ENCODE measurements around the gene PSMD2. TPM values are rescaled to one million over a fixed set of nuclear protein-coding genes. Genes with fewer than 3 reads are reported as not detected.

PSMD2 gene
- polyA plus RNA-seq, 4 donors: 104 to 149 (median 122) TPM

- H3K27ac ChIP-seq (ENCODE audit: low read depth in 1 of 3, low read length in 2 of 3): no peak overlapping the region
- peaks cover 0 to 70% (median 3%) of the 10 kb centered on the region in 3 donors for H3K36me3 ChIP-seq (ENCODE audit: control insufficient read depth in 3 of 3, insufficient read depth in 2 of 3, low read depth in 1 of 3, low read length in 3 of 3)
- H3K9me3 ChIP-seq (ENCODE audit: control insufficient read depth in 2 of 2, insufficient read depth in 1 of 2, low read depth in 1 of 2, low read length in 1 of 2): no peaks in the 10 kb centered on the region
- FAIRE-seq (no peak), DNase-seq (no peak)
- H3K4me3 ChIP-seq (ENCODE audit: low read depth in 1 of 3, low read length in 3 of 3): no peak overlapping the region
- H3K4me1 ChIP-seq (ENCODE audit: control insufficient read depth in 3 of 3, insufficient read depth in 2 of 3, low read depth in 1 of 3, low read length in 2 of 3): peaks cover 0 to 15% (median 3%) of the 10 kb centered on the region in 3 donors
- H3K27me3 ChIP-seq (ENCODE audit: control insufficient read depth in 3 of 3, insufficient read depth in 3 of 3, low read length in 3 of 3): no peaks in the 10 kb centered on the region
- 88 to 93% (median 90%) methylated on average over 22 to 24 of the region's 24 CpGs for WGBS, 3 donors
Measured at GRCh38 chr3:184344579-184345316, 45.7 kb downstream of the PSMD2 start.

DNA sequence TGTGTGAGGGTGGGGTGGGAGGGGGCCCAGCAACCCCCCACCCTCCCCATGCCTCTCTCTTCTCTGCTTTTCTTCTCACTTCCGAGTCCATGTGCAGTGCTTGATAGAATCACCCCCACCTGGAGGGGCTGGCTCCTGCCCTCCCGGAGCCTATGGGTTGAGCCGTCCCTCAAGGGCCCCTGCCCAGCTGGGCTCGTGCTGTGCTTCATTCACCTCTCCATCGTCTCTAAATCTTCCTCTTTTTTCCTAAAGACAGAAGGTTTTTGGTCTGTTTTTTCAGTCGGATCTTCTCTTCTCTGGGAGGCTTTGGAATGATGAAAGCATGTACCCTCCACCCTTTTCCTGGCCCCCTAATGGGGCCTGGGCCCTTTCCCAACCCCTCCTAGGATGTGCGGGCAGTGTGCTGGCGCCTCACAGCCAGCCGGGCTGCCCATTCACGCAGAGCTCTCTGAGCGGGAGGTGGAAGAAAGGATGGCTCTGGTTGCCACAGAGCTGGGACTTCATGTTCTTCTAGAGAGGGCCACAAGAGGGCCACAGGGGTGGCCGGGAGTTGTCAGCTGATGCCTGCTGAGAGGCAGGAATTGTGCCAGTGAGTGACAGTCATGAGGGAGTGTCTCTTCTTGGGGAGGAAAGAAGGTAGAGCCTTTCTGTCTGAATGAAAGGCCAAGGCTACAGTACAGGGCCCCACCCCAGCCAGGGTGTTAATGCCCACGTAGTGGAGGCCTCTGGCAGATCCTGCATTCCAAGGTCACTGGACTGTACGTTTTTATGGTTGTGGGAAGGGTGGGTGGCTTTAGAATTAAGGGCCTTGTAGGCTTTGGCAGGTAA, 46.5 kb downstream of the PSMD2 start:
- Histone ChIP-seq H3K4me1 (ENCODE audit: control insufficient read depth in 3 of 3, insufficient read depth in 2 of 3, low read depth in 1 of 3, low read length in 2 of 3) (peaks cover 0 to 15% (median 3%) of the 10 kb centered on the region in 3 donors), H3K36me3 (ENCODE audit: control insufficient read depth in 3 of 3, insufficient read depth in 2 of 3, low read depth in 1 of 3, low read length in 3 of 3) (peaks cover 0 to 75% (median 3%) of the 10 kb centered on the region in 3 donors), H3K27me3 (ENCODE audit: control insufficient read depth in 3 of 3, insufficient read depth in 3 of 3, low read length in 3 of 3) (no peaks in the 10 kb centered on the region), H3K27ac (ENCODE audit: low read depth in 1 of 3, low read length in 2 of 3) (peak overlapping the region; percentile 71 to 72 (median 72)), H3K9me3 (ENCODE audit: control insufficient read depth in 2 of 2, insufficient read depth in 1 of 2, low read depth in 1 of 2, low read length in 1 of 2) (no peaks in the 10 kb centered on the region), H3K4me3 (ENCODE audit: low read depth in 1 of 3, low read length in 3 of 3) (no peak overlapping the region)
- FAIRE-seq (no peak), DNase-seq (peak; percentile 89 to 94)
- 35 to 52% (median 39%) methylated on average over 13 to 14 of the region's 14 CpGs for WGBS, 3 donors

GRCh38 chr3:184346480-184347190, 47.6 kb downstream of the PSMD2 start:
- peaks cover 2 to 19% (median 6%) of the 10 kb centered on the region in 3 donors for H3K4me1 ChIP-seq (ENCODE audit: control insufficient read depth in 3 of 3, insufficient read depth in 2 of 3, low read depth in 1 of 3, low read length in 2 of 3)
- H3K27ac ChIP-seq (ENCODE audit: low read depth in 1 of 3, low read length in 2 of 3): peak overlapping the region; percentile 52 to 72 (median 71)
- DNase-seq (no peak), FAIRE-seq (no peak)
- 91 to 96% (median 93%) methylated on average over 20 of the region's 20 CpGs for WGBS, 3 donors
- H3K4me3 ChIP-seq (ENCODE audit: low read depth in 1 of 3, low read length in 3 of 3): no peak overlapping the region
- H3K9me3 ChIP-seq (ENCODE audit: control insufficient read depth in 2 of 2, insufficient read depth in 1 of 2, low read depth in 1 of 2, low read length in 1 of 2): no peaks in the 10 kb centered on the region
- H3K36me3 ChIP-seq (ENCODE audit: control insufficient read depth in 3 of 3, insufficient read depth in 2 of 3, low read depth in 1 of 3, low read length in 3 of 3): peaks cover 0 to 75% (median 3%) of the 10 kb centered on the region in 3 donors
- H3K27me3 ChIP-seq (ENCODE audit: control insufficient read depth in 3 of 3, insufficient read depth in 3 of 3, low read length in 3 of 3): no peaks in the 10 kb centered on the region

DNA sequence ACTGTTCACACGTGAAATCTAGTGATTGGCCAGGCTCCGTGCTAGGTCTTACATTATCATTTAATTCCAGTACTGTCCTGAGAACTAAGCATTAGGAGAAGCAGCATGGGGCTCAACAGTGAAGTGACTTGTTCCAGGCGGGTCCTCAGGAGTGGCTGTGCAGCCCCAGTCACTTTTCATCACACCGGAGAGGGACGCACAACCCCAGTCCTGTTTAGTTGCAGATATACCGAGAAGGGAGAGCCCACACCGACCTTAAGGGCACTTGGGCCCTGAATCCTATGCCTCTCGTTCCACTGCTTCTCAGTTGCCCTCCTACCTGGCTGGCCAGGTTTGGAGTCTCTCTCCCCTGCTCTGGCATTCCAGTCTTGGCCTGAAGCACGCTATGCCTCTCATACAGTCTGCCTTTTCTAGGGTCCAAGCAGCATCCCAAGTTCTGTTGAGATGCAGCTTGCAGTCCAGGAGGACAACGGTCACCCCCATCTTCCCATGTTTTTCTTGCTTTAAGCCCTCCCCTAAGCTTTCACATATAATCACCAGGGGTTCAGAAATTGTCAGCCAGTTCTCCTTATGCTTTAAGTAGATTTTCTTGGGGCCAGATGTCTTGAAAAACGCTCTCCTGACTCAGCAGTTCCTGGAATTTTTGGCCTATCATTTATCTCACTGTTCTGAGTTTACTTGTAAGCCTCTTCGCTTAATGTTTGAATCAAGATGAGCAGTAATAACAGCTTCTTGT, 48.4 kb downstream of the PSMD2 start:
- Histone ChIP-seq H3K27me3 (ENCODE audit: control insufficient read depth in 3 of 3, insufficient read depth in 3 of 3, low read length in 3 of 3) (no peaks in the 10 kb centered on the region), H3K4me3 (ENCODE audit: low read depth in 1 of 3, low read length in 3 of 3) (no peak overlapping the region), H3K36me3 (ENCODE audit: control insufficient read depth in 3 of 3, insufficient read depth in 2 of 3, low read depth in 1 of 3, low read length in 3 of 3) (peaks cover 0 to 74% (median 3%) of the 10 kb centered on the region in 3 donors), H3K4me1 (ENCODE audit: control insufficient read depth in 3 of 3, insufficient read depth in 2 of 3, low read depth in 1 of 3, low read length in 2 of 3) (peaks cover 4 to 26% (median 9%) of the 10 kb centered on the region in 3 donors), H3K27ac (ENCODE audit: low read depth in 1 of 3, low read length in 2 of 3) (no peak overlapping the region), H3K9me3 (ENCODE audit: control insufficient read depth in 2 of 2, insufficient read depth in 1 of 2, low read depth in 1 of 2, low read length in 1 of 2) (no peaks in the 10 kb centered on the region)
- 74 to 83% (median 77%) methylated on average over 12 of the region's 12 CpGs for WGBS, 3 donors
- FAIRE-seq (no peak), DNase-seq (no peak)

DNA sequence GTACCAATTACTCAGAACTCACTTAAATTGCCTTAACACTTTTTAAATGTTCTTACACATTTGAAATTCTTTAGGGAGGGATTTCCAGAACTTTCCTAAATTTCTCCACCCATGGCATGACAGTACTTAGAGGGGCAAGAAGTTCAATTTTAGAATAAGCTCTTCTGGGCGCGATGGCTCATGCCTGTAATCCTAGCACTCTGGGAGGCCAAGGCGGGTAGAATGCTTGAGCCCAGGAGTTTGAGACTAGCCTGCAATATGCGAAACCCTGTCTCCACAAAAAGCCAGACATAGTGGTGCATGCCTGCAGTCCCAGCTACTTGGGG, 49.0 kb downstream of the PSMD2 start:
- no peaks in the 10 kb centered on the region for H3K27me3 ChIP-seq (ENCODE audit: control insufficient read depth in 3 of 3, insufficient read depth in 3 of 3, low read length in 3 of 3)
- peaks cover 4 to 31% (median 10%) of the 10 kb centered on the region in 3 donors for H3K4me1 ChIP-seq (ENCODE audit: control insufficient read depth in 3 of 3, insufficient read depth in 2 of 3, low read depth in 1 of 3, low read length in 2 of 3)
- no peaks in the 10 kb centered on the region for H3K9me3 ChIP-seq (ENCODE audit: control insufficient read depth in 2 of 2, insufficient read depth in 1 of 2, low read depth in 1 of 2, low read length in 1 of 2)
- no peak for DNase-seq
- no peak for FAIRE-seq
- peaks cover 0 to 74% (median 3%) of the 10 kb centered on the region in 3 donors for H3K36me3 ChIP-seq (ENCODE audit: control insufficient read depth in 3 of 3, insufficient read depth in 2 of 3, low read depth in 1 of 3, low read length in 3 of 3)
- WGBS, 3 donors: 81 to 97% (median 91%) methylated on average over 4 of the region's 4 CpGs
- H3K4me3 ChIP-seq (ENCODE audit: low read depth in 1 of 3, low read length in 3 of 3): no peak overlapping the region
- H3K27ac ChIP-seq (ENCODE audit: low read depth in 1 of 3, low read length in 2 of 3): no peak overlapping the region

DNA sequence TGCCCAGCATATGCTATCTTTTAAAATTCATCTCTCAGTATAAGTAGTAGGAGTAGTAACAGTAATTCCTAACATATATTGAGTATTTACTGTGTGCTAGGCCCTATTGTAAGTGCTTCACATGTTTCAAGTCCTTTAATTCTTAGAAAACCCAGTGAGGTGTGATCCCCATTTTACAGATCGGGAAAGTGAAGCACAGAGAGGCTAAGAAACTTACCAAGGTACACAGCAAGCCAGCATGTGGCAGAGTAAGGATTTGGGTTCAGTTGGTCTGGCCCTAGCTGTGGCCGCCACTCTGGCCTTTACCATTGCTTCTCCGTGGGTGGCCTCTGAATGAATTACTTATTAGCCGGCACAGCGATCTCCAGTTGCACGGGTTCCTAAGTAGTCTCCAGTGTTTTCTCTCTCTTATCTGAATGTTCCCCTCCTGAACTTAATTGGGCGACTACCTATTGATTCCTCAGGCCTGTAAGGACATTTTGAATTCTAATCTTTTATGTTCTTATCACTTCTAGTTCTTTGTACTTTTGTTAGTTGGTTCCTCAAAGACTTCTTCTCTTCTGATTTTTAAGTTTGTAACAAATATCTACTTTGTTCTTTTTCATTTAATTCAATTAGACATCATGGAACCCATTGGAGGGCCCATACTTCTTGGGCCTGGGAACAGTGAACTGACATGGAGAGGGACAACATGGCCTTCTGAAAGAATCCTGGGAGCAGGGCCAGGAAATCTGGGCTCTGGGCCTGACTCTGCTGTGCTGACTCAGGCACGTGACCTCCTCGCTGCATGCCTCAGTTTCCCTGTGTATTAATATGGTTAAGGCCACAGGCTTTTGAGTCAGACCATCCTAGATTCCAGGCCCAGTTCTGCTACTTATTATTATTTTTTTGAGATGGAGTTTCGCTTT, 50.8 kb downstream of the PSMD2 start:
- peaks cover 4 to 33% (median 11%) of the 10 kb centered on the region in 3 donors for H3K4me1 ChIP-seq (ENCODE audit: control insufficient read depth in 3 of 3, insufficient read depth in 2 of 3, low read depth in 1 of 3, low read length in 2 of 3)
- DNase-seq: no peak
- no peak for FAIRE-seq

DNA sequence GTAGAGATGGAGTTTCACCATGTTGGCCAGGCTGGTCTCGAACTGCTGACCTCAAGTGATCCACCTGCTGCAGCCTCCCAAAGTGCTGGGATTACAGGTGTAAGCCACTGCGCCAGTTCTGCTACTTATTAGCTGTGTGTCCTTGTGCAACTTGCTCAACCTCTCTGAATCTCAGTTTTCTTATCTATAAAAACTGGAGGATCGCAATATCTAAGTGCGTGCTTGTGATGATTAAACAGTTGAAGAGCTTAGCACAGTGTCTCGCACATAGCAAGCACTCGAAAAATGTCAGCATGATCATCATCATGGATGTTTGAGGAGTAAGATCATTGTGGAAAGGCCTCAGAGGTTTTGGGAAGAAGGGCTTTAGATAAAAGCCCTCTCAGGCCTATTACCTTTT, 51.6 kb downstream of the PSMD2 start:
- H3K4me1 ChIP-seq (ENCODE audit: control insufficient read depth in 3 of 3, insufficient read depth in 2 of 3, low read depth in 1 of 3, low read length in 2 of 3): peaks cover 4 to 25% (median 11%) of the 10 kb centered on the region in 3 donors
- 93 to 98% (median 95%) methylated on average over 6 of the region's 6 CpGs for WGBS, 3 donors
- no peak for FAIRE-seq
- H3K4me3 ChIP-seq (ENCODE audit: low read depth in 1 of 3, low read length in 3 of 3): no peak overlapping the region
- no peaks in the 10 kb centered on the region for H3K27me3 ChIP-seq (ENCODE audit: control insufficient read depth in 3 of 3, insufficient read depth in 3 of 3, low read length in 3 of 3)
- no peaks in the 10 kb centered on the region for H3K9me3 ChIP-seq (ENCODE audit: control insufficient read depth in 2 of 2, insufficient read depth in 1 of 2, low read depth in 1 of 2, low read length in 1 of 2)
- H3K36me3 ChIP-seq (ENCODE audit: control insufficient read depth in 3 of 3, insufficient read depth in 2 of 3, low read depth in 1 of 3, low read length in 3 of 3): peaks cover 0 to 78% (median 0%) of the 10 kb centered on the region in 3 donors
- no peak overlapping the region for H3K27ac ChIP-seq (ENCODE audit: low read depth in 1 of 3, low read length in 2 of 3)
- no peak for DNase-seq

More for the DNA sequence above, 50.8 kb downstream of the PSMD2 start:
- H3K36me3 ChIP-seq (ENCODE audit: control insufficient read depth in 3 of 3, insufficient read depth in 2 of 3, low read depth in 1 of 3, low read length in 3 of 3): peaks cover 0 to 77% (median 2%) of the 10 kb centered on the region in 3 donors
- H3K4me3 ChIP-seq (ENCODE audit: low read depth in 1 of 3, low read length in 3 of 3): no peak overlapping the region
- WGBS, 3 donors: 86 to 95% (median 93%) methylated on average over 10 of the region's 10 CpGs
- no peaks in the 10 kb centered on the region for H3K27me3 ChIP-seq (ENCODE audit: control insufficient read depth in 3 of 3, insufficient read depth in 3 of 3, low read length in 3 of 3)
- H3K9me3 ChIP-seq (ENCODE audit: control insufficient read depth in 2 of 2, insufficient read depth in 1 of 2, low read depth in 1 of 2, low read length in 1 of 2): no peaks in the 10 kb centered on the region
- no peak overlapping the region for H3K27ac ChIP-seq (ENCODE audit: low read depth in 1 of 3, low read length in 2 of 3)

Measured in small intestine (tissue), 7 donors.